Measurements from ENCODE around the gene GGA1.

Gene GGA1

DNA sequence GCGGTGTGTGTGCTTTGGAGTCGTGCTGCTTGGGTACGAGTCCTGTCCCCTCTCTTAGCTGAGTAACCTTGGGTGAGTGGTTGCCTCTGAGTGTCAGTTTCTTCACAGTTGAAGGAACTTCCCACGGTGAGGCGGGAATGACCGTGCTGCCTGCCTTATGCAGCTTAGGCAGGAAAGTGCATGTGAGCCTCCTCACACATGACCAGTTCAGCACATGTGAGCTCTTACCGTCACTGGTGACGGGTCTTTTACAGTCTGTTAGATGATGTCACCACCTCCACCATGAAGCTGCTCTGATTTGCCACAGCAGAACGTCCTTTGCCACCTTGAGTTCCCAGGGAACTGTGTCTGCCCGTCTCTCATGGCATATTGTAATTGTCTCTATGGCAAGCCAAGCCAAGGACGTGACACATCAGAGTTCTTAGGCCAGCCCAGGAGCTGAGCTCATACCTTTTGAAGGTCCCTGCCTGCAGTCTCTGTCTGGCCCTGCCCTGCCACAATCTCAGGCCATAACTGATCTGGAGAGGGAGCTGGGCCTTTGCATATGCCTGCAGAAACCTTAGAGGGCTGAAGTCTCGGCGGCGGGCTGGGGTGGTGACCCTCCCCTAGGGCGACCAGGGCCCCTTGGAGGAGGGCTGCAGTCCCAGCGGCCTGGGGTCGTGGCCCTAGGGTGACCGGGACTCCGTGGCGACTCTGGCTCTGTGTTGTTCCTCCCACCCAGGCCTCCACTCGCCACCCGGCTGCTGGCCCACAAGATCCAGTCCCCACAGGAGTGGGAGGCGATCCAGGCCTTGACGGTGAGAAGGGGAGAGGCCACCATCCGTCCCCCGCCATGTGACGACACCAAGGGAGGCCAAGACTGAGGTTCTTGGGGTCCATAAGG is 7.8 kb downstream of the GGA1 start:
- H3K4me3 ChIP-seq (ENCODE audit: low read depth in 1 of 2, low read length in 2 of 2) = no peak overlapping the region
- no peaks in the 10 kb centered on the region for H3K27me3 ChIP-seq (ENCODE audit: control insufficient read depth in 1 of 2, insufficient read depth in 2 of 2, low read length in 2 of 2)
- no peaks in the 10 kb centered on the region for H3K9me3 ChIP-seq (ENCODE audit: low read length)
- peaks cover 49% of the 10 kb centered on the region for H3K36me3 ChIP-seq (ENCODE audit: insufficient read depth, low read length)
- no peak overlapping the region for H3K27ac ChIP-seq (ENCODE audit: low read depth, low read length)
- H3K9ac ChIP-seq (ENCODE audit: low read length) = no peak overlapping the region
- H3K4me1 ChIP-seq (ENCODE audit: insufficient read depth, low read length) = peaks cover 18% of the 10 kb centered on the region

- H3K9ac ChIP-seq (ENCODE audit: low read length) = no peak overlapping the region
- no peaks in the 10 kb centered on the region for H3K27me3 ChIP-seq (ENCODE audit: control insufficient read depth in 1 of 2, insufficient read depth in 2 of 2, low read length in 2 of 2)
- H3K4me3 ChIP-seq (ENCODE audit: low read depth in 1 of 2, low read length in 2 of 2) = no peak overlapping the region
- no peaks in the 10 kb centered on the region for H3K9me3 ChIP-seq (ENCODE audit: low read length)
- no peak overlapping the region for H3K27ac ChIP-seq (ENCODE audit: low read depth, low read length)
- peaks cover 49% of the 10 kb centered on the region for H3K36me3 ChIP-seq (ENCODE audit: insufficient read depth, low read length)
- H3K4me1 ChIP-seq (ENCODE audit: insufficient read depth, low read length) = peaks cover 17% of the 10 kb centered on the region
Measured at GRCh38 chr22:37617431-37617830, 8.8 kb downstream of the GGA1 start.

GRCh38 chr22:37618072-37618656 is 9.5 kb downstream of the GGA1 start:
- Histone ChIP-seq H3K4me1 (ENCODE audit: insufficient read depth, low read length) (peaks cover 12% of the 10 kb centered on the region), H3K9ac (ENCODE audit: low read length) (no peak overlapping the region), H3K36me3 (ENCODE audit: insufficient read depth, low read length) (peaks cover 55% of the 10 kb centered on the region), H3K27ac (ENCODE audit: low read depth, low read length) (no peak overlapping the region), H3K4me3 (ENCODE audit: low read depth in 1 of 2, low read length in 2 of 2) (no peak overlapping the region), H3K27me3 (ENCODE audit: control insufficient read depth in 1 of 2, insufficient read depth in 2 of 2, low read length in 2 of 2) (no peaks in the 10 kb centered on the region), H3K9me3 (ENCODE audit: low read length) (no peaks in the 10 kb centered on the region)

DNA sequence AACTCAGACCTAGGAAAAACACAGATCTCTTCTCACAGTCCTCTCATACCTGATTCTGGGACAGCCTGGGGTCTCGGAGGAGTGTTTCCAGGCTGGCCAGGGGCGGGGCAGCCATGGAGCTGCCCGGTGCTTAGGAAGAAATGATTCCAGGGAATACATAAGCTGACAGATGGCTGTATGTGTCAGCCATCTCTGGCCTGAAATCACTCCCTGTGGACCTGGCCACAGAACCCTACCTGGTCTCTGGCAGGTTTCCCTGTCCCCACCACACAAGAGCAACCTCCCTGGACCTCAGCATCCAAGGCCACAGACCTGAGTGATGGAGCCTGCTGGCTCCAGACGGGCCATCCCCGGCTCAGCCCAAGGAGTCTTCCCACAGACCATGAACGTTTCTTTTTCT is 10.0 kb downstream of the GGA1 start:
- Histone ChIP-seq H3K27ac (ENCODE audit: low read depth, low read length) (no peak overlapping the region), H3K9ac (ENCODE audit: low read length) (no peak overlapping the region), H3K36me3 (ENCODE audit: insufficient read depth, low read length) (peaks cover 56% of the 10 kb centered on the region), H3K27me3 (ENCODE audit: control insufficient read depth in 1 of 2, insufficient read depth in 2 of 2, low read length in 2 of 2) (no peaks in the 10 kb centered on the region), H3K4me1 (ENCODE audit: insufficient read depth, low read length) (peaks cover 9% of the 10 kb centered on the region), H3K9me3 (ENCODE audit: low read length) (no peaks in the 10 kb centered on the region), H3K4me3 (ENCODE audit: low read depth in 1 of 2, low read length in 2 of 2) (no peak overlapping the region)

GRCh38 chr22:37619991-37620390 is 11.4 kb downstream of the GGA1 start:
- Histone ChIP-seq H3K9me3 (ENCODE audit: low read length) (no peaks in the 10 kb centered on the region), H3K4me1 (ENCODE audit: insufficient read depth, low read length) (peaks cover 13% of the 10 kb centered on the region), H3K27me3 (ENCODE audit: control insufficient read depth in 1 of 2, insufficient read depth in 2 of 2, low read length in 2 of 2) (no peaks in the 10 kb centered on the region), H3K36me3 (ENCODE audit: insufficient read depth, low read length) (peaks cover 50% of the 10 kb centered on the region), H3K4me3 (ENCODE audit: low read depth in 1 of 2, low read length in 2 of 2) (no peak overlapping the region), H3K9ac (ENCODE audit: low read length) (no peak overlapping the region), H3K27ac (ENCODE audit: low read depth, low read length) (no peak overlapping the region)

- Histone ChIP-seq H3K27ac (ENCODE audit: low read depth, low read length) (no peak overlapping the region), H3K36me3 (ENCODE audit: insufficient read depth, low read length) (peaks cover 45% of the 10 kb centered on the region), H3K4me3 (ENCODE audit: low read depth in 1 of 2, low read length in 2 of 2) (no peak overlapping the region)
Measured at GRCh38 chr22:37621352-37621860, 12.8 kb downstream of the GGA1 start.

GRCh38 chr22:37623075-37624016 is 14.7 kb downstream of the GGA1 start:
- H3K9me3 ChIP-seq (ENCODE audit: low read length) = no peaks in the 10 kb centered on the region
- peak overlapping the region; percentile 12 for H3K27ac ChIP-seq (ENCODE audit: low read depth, low read length)
- H3K9ac ChIP-seq (ENCODE audit: low read length) = no peak overlapping the region
- H3K4me1 ChIP-seq (ENCODE audit: insufficient read depth, low read length) = peaks cover 44% of the 10 kb centered on the region
- H3K36me3 ChIP-seq (ENCODE audit: insufficient read depth, low read length) = peaks cover 34% of the 10 kb centered on the region
- no peak overlapping the region for H3K4me3 ChIP-seq (ENCODE audit: low read depth in 1 of 2, low read length in 2 of 2)
- no peaks in the 10 kb centered on the region for H3K27me3 ChIP-seq (ENCODE audit: control insufficient read depth in 1 of 2, insufficient read depth in 2 of 2, low read length in 2 of 2)

More at GRCh38 chr22:37621352-37621860, 12.8 kb downstream of the GGA1 start:
- no peak overlapping the region for H3K9ac ChIP-seq (ENCODE audit: low read length)
- H3K27me3 ChIP-seq (ENCODE audit: control insufficient read depth in 1 of 2, insufficient read depth in 2 of 2, low read length in 2 of 2) = no peaks in the 10 kb centered on the region
- no peaks in the 10 kb centered on the region for H3K9me3 ChIP-seq (ENCODE audit: low read length)
- peaks cover 27% of the 10 kb centered on the region for H3K4me1 ChIP-seq (ENCODE audit: insufficient read depth, low read length)

- H3K27ac ChIP-seq (ENCODE audit: low read depth, low read length) = peak overlapping the region; percentile 59
- no peak overlapping the region for H3K4me3 ChIP-seq (ENCODE audit: low read depth in 1 of 2, low read length in 2 of 2)
- no peak overlapping the region for H3K9ac ChIP-seq (ENCODE audit: low read length)
- no peaks in the 10 kb centered on the region for H3K27me3 ChIP-seq (ENCODE audit: control insufficient read depth in 1 of 2, insufficient read depth in 2 of 2, low read length in 2 of 2)
- H3K9me3 ChIP-seq (ENCODE audit: low read length) = no peaks in the 10 kb centered on the region
- H3K4me1 ChIP-seq (ENCODE audit: insufficient read depth, low read length) = peaks cover 44% of the 10 kb centered on the region
- H3K36me3 ChIP-seq (ENCODE audit: insufficient read depth, low read length) = peaks cover 33% of the 10 kb centered on the region
Measured at GRCh38 chr22:37624017-37624365, 15.4 kb downstream of the GGA1 start.

GRCh38 chr22:37624876-37625275 is 16.2 kb downstream of the GGA1 start:
- Histone ChIP-seq H3K4me1 (ENCODE audit: insufficient read depth, low read length) (peaks cover 44% of the 10 kb centered on the region), H3K9ac (ENCODE audit: low read length) (peak overlapping the region; percentile 41), H3K27ac (ENCODE audit: low read depth, low read length) (peak overlapping the region; percentile 88), H3K4me3 (ENCODE audit: low read depth in 1 of 2, low read length in 2 of 2) (no peak overlapping the region), H3K27me3 (ENCODE audit: control insufficient read depth in 1 of 2, insufficient read depth in 2 of 2, low read length in 2 of 2) (no peaks in the 10 kb centered on the region), H3K36me3 (ENCODE audit: insufficient read depth, low read length) (peaks cover 34% of the 10 kb centered on the region), H3K9me3 (ENCODE audit: low read length) (no peaks in the 10 kb centered on the region)

DNA sequence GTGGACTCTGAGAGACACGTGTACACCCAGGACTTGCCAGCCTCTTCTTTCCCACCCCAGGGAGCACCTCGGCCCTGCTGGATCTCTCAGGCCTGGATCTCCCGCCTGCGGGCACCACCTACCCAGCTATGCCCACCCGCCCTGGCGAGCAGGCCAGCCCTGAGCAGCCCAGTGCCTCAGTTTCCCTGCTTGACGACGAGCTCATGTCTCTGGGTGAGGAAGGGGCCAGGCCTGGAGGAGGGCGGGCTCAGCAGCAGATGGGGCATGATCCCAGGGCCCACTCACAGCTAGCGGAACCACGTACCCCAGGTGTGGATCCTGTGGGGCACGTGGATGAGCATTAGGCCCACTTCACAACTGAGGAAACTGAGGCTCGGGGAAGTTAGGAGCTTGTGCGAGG is 17.1 kb downstream of the GGA1 start:
- Histone ChIP-seq H3K4me1 (ENCODE audit: insufficient read depth, low read length) (peaks cover 44% of the 10 kb centered on the region), H3K4me3 (ENCODE audit: low read depth in 1 of 2, low read length in 2 of 2) (no peak overlapping the region), H3K27ac (ENCODE audit: low read depth, low read length) (peak overlapping the region; percentile 88), H3K27me3 (ENCODE audit: control insufficient read depth in 1 of 2, insufficient read depth in 2 of 2, low read length in 2 of 2) (no peaks in the 10 kb centered on the region), H3K9ac (ENCODE audit: low read length) (peak overlapping the region; percentile 41), H3K36me3 (ENCODE audit: insufficient read depth, low read length) (peaks cover 32% of the 10 kb centered on the region), H3K9me3 (ENCODE audit: low read length) (no peaks in the 10 kb centered on the region)

DNA sequence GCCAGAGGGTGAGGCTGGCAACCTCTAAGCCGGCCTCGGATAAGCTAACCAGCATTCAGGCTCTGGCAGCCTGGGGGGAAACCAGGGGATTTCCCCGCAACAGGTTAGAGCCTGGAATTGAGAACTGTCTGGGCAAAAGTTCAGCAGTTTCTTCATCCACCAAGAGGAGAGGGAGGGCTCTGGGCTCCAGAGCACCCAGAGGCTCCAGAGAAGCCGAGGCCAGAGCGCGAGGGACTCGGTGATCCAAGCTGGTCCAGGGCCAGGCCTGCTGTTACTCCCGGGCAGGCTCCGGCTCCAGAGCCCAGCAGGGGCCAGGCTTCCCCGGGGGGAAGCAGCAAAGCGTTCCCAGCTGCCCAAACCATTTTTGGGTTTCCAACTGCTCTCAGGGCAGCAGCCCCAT is 17.5 kb downstream of the GGA1 start:
- H3K9ac ChIP-seq (ENCODE audit: low read length) = peak overlapping the region; percentile 41
- H3K36me3 ChIP-seq (ENCODE audit: insufficient read depth, low read length) = peaks cover 29% of the 10 kb centered on the region
- no peak overlapping the region for H3K4me3 ChIP-seq (ENCODE audit: low read depth in 1 of 2, low read length in 2 of 2)
- H3K27me3 ChIP-seq (ENCODE audit: control insufficient read depth in 1 of 2, insufficient read depth in 2 of 2, low read length in 2 of 2) = no peaks in the 10 kb centered on the region
- no peaks in the 10 kb centered on the region for H3K9me3 ChIP-seq (ENCODE audit: low read length)
- H3K4me1 ChIP-seq (ENCODE audit: insufficient read depth, low read length) = peaks cover 44% of the 10 kb centered on the region
- H3K27ac ChIP-seq (ENCODE audit: low read depth, low read length) = peak overlapping the region; percentile 88
